ENCODE measurements around the gene MUC4.

The MUC4 gene

DNA sequence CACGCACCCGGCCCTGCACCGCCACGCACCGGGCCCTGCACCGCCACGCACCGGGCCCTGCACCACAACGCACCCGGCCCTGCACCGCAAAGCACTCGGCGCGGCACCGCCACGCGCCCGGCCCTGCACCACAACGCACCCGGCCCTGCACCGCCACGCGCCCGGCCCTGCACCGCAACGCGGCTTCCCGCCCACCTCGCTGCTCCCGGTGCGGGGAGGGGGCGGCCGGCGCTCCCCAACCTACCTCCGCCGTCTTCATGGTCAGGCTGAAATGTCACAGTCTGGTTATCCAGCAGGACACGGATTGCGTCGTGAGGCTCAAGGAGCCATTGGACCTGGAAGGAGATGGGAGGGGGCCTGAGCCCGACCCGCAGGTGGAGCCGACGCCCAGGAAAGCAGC is 49.1 kb downstream of the MUC4 start:
- TF ChIP-seq, protein P1, sequence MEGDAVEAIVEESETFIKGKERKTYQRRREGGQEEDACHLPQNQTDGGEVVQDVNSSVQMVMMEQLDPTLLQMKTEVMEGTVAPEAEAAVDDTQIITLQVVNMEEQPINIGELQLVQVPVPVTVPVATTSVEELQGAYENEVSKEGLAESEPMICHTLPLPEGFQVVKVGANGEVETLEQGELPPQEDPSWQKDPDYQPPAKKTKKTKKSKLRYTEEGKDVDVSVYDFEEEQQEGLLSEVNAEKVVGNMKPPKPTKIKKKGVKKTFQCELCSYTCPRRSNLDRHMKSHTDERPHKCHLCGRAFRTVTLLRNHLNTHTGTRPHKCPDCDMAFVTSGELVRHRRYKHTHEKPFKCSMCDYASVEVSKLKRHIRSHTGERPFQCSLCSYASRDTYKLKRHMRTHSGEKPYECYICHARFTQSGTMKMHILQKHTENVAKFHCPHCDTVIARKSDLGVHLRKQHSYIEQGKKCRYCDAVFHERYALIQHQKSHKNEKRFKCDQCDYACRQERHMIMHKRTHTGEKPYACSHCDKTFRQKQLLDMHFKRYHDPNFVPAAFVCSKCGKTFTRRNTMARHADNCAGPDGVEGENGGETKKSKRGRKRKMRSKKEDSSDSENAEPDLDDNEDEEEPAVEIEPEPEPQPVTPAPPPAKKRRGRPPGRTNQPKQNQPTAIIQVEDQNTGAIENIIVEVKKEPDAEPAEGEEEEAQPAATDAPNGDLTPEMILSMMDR (IDR thresholded peaks at IDR 0.05; ENCODE audit: borderline replicate concordance, extremely low read depth, low read length, poor library complexity, severe bottlenecking): no peak
- no peak for TF ChIP-seq EZH2 (IDR thresholded peaks at IDR 0.05; ENCODE audit: borderline replicate concordance, low read depth, low read length, severe bottlenecking)
- Histone ChIP-seq H2AFZ (ENCODE audit: low read depth, low read length) (no peak overlapping the region), H3K27ac (ENCODE audit: low read length) (no peak overlapping the region), H3K4me1 (ENCODE audit: insufficient read depth, low read length) (no peaks in the 10 kb centered on the region; the same call in 1 of the 2 replicates), H3K9ac (ENCODE audit: low read depth, low read length) (no peak overlapping the region), H3K4me2 (ENCODE audit: insufficient read depth, low read length) (no peak overlapping the region), H3K4me3 (ENCODE audit: low read depth in 1 of 2, low read length in 2 of 2) (no peak overlapping the region), H3K9me3 (ENCODE audit: insufficient read depth, low read length, severe bottlenecking) (no peaks in the 10 kb centered on the region), H3K79me2 (ENCODE audit: insufficient read depth, low read length) (no peaks in the 10 kb centered on the region), H3K27me3 (ENCODE audit: insufficient read depth, low read length, poor library complexity) (no peaks in the 10 kb centered on the region), H4K20me1 (ENCODE audit: insufficient read depth, low read length) (no peaks in the 10 kb centered on the region), H3K36me3 (ENCODE audit: insufficient read depth, low read length) (no peaks in the 10 kb centered on the region)
- ATAC-seq (ENCODE audit: insufficient read depth, low read depth) (no peak), DNase-seq (no peak)

DNA sequence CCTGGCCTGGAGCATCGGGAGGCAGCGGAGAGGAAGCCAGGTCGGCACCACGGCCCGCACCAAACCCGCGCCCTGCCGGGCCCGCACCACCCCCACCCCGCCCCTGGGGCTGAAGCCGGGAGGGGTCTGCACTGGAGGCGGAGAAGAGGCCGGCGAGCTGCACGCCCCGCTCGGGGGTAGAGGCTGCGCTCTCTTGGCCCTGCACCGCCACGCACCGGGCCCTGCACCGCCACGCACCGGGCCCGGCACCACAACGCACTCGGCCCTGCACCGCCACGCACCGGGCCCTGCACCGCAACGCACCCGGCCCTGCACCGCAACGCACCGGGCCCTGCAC is 49.5 kb downstream of the MUC4 start:
- Histone ChIP-seq H4K20me1 (ENCODE audit: insufficient read depth, low read length) (no peaks in the 10 kb centered on the region), H2AFZ (ENCODE audit: low read depth, low read length) (no peak overlapping the region), H3K4me3 (ENCODE audit: low read depth in 1 of 2, low read length in 2 of 2) (no peak overlapping the region), H3K9ac (ENCODE audit: low read depth, low read length) (no peak overlapping the region), H3K9me3 (ENCODE audit: insufficient read depth, low read length, severe bottlenecking) (no peaks in the 10 kb centered on the region), H3K27ac (ENCODE audit: low read length) (no peak overlapping the region), H3K4me1 (ENCODE audit: insufficient read depth, low read length) (no peaks in the 10 kb centered on the region; the same call in 1 of the 2 replicates), H3K36me3 (ENCODE audit: insufficient read depth, low read length) (no peaks in the 10 kb centered on the region), H3K79me2 (ENCODE audit: insufficient read depth, low read length) (no peaks in the 10 kb centered on the region), H3K4me2 (ENCODE audit: insufficient read depth, low read length) (no peak overlapping the region), H3K27me3 (ENCODE audit: insufficient read depth, low read length, poor library complexity) (no peaks in the 10 kb centered on the region)
- TF ChIP-seq, protein P1 (IDR thresholded peaks at IDR 0.05; ENCODE audit: borderline replicate concordance, extremely low read depth, low read length, poor library complexity, severe bottlenecking): no peak
- ATAC-seq (ENCODE audit: insufficient read depth, low read depth) (no peak), DNase-seq (no peak)

DNA sequence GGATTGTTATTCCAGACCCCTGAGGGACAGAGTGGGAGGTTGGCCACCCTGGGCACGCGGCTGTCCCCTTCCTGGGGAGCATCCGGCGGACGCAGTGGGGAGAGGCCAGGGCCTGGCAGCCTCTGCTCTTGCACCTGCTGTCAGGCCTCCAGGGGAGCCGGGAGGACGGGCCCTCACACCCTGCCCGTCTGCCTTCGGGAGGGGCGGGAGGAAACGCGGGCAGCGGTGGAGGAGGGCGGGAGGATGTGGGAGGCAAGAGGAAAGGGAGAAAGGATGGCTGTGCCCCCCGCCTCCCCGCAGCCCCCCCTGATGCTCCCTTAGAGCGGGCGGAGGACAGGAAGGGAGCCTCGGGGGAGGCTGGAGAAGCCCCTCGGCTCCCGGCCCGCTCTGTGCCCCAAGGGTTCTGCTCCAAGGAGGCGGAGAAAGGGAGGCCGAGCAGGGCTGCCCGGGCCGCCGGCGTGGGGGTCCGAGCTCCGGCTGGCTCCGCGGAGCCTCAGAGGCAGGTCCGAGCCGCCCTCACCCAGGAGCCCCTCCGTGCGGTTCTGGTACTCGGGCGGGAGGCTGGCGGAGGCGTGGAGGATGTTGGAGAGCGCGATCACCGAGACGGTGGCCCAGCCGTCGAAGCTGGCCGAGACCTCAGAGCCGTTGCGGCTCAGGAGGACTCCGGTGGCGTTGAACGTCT is 50.0 kb downstream of the MUC4 start:
- Histone ChIP-seq H3K27ac (ENCODE audit: low read length) (no peak overlapping the region), H3K79me2 (ENCODE audit: insufficient read depth, low read length) (no peaks in the 10 kb centered on the region), H3K9ac (ENCODE audit: low read depth, low read length) (no peak overlapping the region), H3K36me3 (ENCODE audit: insufficient read depth, low read length) (no peaks in the 10 kb centered on the region), H3K27me3 (ENCODE audit: insufficient read depth, low read length, poor library complexity) (no peaks in the 10 kb centered on the region), H3K4me2 (ENCODE audit: insufficient read depth, low read length) (no peak overlapping the region), H3K9me3 (ENCODE audit: insufficient read depth, low read length, severe bottlenecking) (no peaks in the 10 kb centered on the region), H3K4me3 (ENCODE audit: low read depth in 1 of 2, low read length in 2 of 2) (no peak overlapping the region), H3K4me1 (ENCODE audit: insufficient read depth, low read length) (no peaks in the 10 kb centered on the region; the same call in 1 of the 2 replicates), H2AFZ (ENCODE audit: low read depth, low read length) (no peak overlapping the region), H4K20me1 (ENCODE audit: insufficient read depth, low read length) (no peaks in the 10 kb centered on the region)
- peak; percentile 71 for DNase-seq
- TF ChIP-seq, protein P1 (IDR thresholded peaks at IDR 0.05; ENCODE audit: borderline replicate concordance, extremely low read depth, low read length, poor library complexity, severe bottlenecking): no peak
- no peak for TF ChIP-seq EZH2 (IDR thresholded peaks at IDR 0.05; ENCODE audit: borderline replicate concordance, low read depth, low read length, severe bottlenecking)
- peak; percentile 85 for ATAC-seq (ENCODE audit: insufficient read depth, low read depth)

All from DND-41 (cell line).